ENCODE measurements around the gene ATIC. TPM values are rescaled to one million over a fixed set of nuclear protein-coding genes. Genes with fewer than 3 reads are reported as not detected.

ATIC gene
- total RNA-seq, 1 experiment from 2014 or later = 285 TPM

DNA sequence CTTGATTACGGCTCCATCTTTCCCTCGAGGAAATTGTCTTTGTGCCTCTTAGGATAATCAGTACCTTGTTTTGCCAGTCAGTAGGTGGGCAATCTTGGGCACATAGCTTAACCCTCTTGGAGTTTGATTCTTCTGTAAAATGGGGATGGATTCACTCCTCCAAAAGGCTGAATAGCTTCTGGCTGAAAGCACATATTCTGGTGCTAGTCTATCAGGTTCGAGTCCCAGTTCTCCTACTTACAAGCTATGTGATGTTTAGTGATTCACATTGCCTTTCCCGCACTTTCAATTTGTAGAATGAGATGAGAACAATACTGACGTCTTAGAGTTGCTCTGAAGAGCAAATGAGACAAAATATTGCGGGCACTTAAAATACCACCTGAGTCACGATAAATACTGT, 43.9 kb downstream of the ATIC start:
- ChIA-PET CTCF (no interaction called here), POLR2A (no interaction called here)
- TF ChIP-seq ZNF396 (CRISPR knock-in tag; IDR thresholded peaks at IDR 0.05; ENCODE audit: borderline replicate concordance) (no peak), ZNF317 (CRISPR knock-in tag; IDR thresholded peaks at IDR 0.05; ENCODE audit: borderline replicate concordance, low read depth) (no peak), GTF2I (CRISPR knock-in tag; conservative IDR thresholded peaks at IDR 0.05) (no peak), SMAD4 (CRISPR knock-in tag; IDR thresholded peaks at IDR 0.05) (no peak)
- TF ChIP-seq, protein P1, sequence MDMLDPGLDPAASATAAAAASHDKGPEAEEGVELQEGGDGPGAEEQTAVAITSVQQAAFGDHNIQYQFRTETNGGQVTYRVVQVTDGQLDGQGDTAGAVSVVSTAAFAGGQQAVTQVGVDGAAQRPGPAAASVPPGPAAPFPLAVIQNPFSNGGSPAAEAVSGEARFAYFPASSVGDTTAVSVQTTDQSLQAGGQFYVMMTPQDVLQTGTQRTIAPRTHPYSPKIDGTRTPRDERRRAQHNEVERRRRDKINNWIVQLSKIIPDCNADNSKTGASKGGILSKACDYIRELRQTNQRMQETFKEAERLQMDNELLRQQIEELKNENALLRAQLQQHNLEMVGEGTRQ (CRISPR knock-in tag; IDR thresholded peaks at IDR 0.05) = no peak
- TF ChIP-seq, protein P2, sequence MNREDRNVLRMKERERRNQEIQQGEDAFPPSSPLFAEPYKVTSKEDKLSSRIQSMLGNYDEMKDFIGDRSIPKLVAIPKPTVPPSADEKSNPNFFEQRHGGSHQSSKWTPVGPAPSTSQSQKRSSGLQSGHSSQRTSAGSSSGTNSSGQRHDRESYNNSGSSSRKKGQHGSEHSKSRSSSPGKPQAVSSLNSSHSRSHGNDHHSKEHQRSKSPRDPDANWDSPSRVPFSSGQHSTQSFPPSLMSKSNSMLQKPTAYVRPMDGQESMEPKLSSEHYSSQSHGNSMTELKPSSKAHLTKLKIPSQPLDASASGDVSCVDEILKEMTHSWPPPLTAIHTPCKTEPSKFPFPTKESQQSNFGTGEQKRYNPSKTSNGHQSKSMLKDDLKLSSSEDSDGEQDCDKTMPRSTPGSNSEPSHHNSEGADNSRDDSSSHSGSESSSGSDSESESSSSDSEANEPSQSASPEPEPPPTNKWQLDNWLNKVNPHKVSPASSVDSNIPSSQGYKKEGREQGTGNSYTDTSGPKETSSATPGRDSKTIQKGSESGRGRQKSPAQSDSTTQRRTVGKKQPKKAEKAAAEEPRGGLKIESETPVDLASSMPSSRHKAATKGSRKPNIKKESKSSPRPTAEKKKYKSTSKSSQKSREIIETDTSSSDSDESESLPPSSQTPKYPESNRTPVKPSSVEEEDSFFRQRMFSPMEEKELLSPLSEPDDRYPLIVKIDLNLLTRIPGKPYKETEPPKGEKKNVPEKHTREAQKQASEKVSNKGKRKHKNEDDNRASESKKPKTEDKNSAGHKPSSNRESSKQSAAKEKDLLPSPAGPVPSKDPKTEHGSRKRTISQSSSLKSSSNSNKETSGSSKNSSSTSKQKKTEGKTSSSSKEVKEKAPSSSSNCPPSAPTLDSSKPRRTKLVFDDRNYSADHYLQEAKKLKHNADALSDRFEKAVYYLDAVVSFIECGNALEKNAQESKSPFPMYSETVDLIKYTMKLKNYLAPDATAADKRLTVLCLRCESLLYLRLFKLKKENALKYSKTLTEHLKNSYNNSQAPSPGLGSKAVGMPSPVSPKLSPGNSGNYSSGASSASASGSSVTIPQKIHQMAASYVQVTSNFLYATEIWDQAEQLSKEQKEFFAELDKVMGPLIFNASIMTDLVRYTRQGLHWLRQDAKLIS (CRISPR knock-in tag; IDR thresholded peaks at IDR 0.05; ENCODE audit: borderline replicate concordance) = no peak
- TF ChIP-seq, protein P3, sequence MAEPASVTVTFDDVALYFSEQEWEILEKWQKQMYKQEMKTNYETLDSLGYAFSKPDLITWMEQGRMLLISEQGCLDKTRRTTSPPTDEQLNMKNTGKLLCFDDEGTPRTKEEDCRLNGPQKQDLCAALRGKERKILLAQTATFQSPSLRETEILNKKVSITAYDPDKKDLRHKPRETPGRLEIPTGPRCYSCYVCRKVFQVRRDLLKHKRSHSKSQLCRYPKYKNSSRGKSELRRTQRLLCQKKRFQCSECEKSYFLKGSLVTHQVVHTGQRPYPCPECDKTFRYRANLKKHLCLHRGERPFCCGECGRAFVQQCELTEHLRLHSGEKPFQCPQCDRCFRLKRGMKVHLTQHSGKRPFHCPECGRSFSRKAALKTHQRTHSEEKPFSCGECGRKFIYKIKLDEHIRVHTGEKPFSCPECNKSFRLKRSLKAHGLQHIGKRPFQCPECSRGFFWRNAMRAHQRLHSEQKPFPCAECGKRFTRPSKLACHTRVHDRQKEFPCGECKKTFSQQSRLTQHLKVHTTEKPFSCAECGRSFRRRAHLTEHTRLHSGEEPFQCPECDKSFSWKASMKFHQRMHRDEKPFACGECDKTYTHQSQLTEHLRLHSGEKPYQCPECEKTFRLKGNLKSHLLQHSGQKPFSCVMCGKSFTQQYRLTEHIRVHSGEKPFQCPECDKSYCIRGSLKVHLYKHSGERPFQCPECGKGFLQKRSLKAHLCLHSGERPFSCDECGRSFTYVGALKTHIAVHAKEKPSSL (CRISPR knock-in tag; conservative IDR thresholded peaks at IDR 0.05) = no peak
- no peak for DNase-seq (ENCODE audit: low spot score)
- Mint-ChIP-seq H3K36me3 (peaks cover 22% of the 10 kb centered on the region), H3K27ac (no peak overlapping the region), H3K9me3 (no peaks in the 10 kb centered on the region), H3K4me1 (peaks cover 8% of the 10 kb centered on the region; the same call in 1 of the 2 replicates), H3K27me3 (ENCODE audit: low read depth) (no peaks in the 10 kb centered on the region), H3K4me3 (no peak overlapping the region)
- no peak for ATAC-seq

DNA sequence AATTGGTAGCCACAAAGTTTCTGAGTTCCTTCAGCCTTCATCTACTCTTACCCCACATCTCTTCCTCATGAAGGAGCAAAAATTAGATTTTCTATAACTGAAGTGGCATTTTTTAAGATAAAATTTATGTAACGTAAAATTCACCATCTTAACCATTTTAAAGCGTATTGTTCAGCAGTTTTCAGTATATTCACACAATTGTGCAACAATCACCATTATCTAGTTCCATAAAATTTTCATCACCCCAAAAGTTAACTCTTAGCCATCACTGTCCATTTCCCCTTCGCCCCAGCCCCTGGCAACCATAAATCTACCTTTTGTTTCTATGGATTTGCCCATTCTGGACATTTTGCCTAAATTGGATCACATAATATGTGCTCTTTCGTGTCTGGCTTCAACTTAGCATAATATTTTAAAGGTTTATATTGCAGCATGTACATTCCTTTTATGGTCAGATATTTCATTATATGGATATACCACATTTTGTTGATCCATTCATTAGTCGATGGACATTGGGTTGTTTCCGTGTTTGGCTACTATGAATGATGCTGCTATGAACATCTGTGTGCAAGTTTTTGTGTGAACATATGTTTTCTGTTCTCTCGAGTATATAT, 44.6 kb downstream of the ATIC start:
- CTCF ChIA-PET = no interaction called here
- ATAC-seq (no peak), DNase-seq (ENCODE audit: low spot score) (no peak)
- Mint-ChIP-seq H3K27me3 (ENCODE audit: low read depth) (no peaks in the 10 kb centered on the region), H3K36me3 (peaks cover 23% of the 10 kb centered on the region), H3K4me1 (peaks cover 8% of the 10 kb centered on the region; the same call in 1 of the 2 replicates), H3K9me3 (no peaks in the 10 kb centered on the region), H3K27ac (no peak overlapping the region), H3K4me3 (no peak overlapping the region)
- POLR2A ChIA-PET = no interaction called here
- TF ChIP-seq NFYB (CRISPR knock-in tag; conservative IDR thresholded peaks at IDR 0.05; ENCODE audit: low read depth) (no peak), GABPB1 (CRISPR knock-in tag; IDR thresholded peaks at IDR 0.05) (no peak), KAT7 (CRISPR knock-in tag; IDR thresholded peaks at IDR 0.05; ENCODE audit: borderline replicate concordance) (no peak), NFE2L1 (CRISPR knock-in tag; IDR thresholded peaks at IDR 0.05) (no peak), TP53 (CRISPR knock-in tag; IDR thresholded peaks at IDR 0.05) (no peak), TEAD1 (CRISPR knock-in tag; IDR thresholded peaks at IDR 0.05) (no peak), CREB1 (CRISPR knock-in tag; IDR thresholded peaks at IDR 0.05) (no peak), FOXK1 (CRISPR knock-in tag; IDR thresholded peaks at IDR 0.05) (no peak), NR2C2 (CRISPR knock-in tag; IDR thresholded peaks at IDR 0.05) (no peak)
- TF ChIP-seq, protein P1 (CRISPR knock-in tag; IDR thresholded peaks at IDR 0.05) = no peak
- TF ChIP-seq, protein P4, sequence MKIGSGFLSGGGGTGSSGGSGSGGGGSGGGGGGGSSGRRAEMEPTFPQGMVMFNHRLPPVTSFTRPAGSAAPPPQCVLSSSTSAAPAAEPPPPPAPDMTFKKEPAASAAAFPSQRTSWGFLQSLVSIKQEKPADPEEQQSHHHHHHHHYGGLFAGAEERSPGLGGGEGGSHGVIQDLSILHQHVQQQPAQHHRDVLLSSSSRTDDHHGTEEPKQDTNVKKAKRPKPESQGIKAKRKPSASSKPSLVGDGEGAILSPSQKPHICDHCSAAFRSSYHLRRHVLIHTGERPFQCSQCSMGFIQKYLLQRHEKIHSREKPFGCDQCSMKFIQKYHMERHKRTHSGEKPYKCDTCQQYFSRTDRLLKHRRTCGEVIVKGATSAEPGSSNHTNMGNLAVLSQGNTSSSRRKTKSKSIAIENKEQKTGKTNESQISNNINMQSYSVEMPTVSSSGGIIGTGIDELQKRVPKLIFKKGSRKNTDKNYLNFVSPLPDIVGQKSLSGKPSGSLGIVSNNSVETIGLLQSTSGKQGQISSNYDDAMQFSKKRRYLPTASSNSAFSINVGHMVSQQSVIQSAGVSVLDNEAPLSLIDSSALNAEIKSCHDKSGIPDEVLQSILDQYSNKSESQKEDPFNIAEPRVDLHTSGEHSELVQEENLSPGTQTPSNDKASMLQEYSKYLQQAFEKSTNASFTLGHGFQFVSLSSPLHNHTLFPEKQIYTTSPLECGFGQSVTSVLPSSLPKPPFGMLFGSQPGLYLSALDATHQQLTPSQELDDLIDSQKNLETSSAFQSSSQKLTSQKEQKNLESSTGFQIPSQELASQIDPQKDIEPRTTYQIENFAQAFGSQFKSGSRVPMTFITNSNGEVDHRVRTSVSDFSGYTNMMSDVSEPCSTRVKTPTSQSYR (CRISPR knock-in tag; IDR thresholded peaks at IDR 0.05) = no peak
- TF ChIP-seq, protein P5, sequence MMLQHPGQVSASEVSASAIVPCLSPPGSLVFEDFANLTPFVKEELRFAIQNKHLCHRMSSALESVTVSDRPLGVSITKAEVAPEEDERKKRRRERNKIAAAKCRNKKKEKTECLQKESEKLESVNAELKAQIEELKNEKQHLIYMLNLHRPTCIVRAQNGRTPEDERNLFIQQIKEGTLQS (CRISPR knock-in tag; conservative IDR thresholded peaks at IDR 0.05) = no peak
- TF ChIP-seq, protein P6, sequence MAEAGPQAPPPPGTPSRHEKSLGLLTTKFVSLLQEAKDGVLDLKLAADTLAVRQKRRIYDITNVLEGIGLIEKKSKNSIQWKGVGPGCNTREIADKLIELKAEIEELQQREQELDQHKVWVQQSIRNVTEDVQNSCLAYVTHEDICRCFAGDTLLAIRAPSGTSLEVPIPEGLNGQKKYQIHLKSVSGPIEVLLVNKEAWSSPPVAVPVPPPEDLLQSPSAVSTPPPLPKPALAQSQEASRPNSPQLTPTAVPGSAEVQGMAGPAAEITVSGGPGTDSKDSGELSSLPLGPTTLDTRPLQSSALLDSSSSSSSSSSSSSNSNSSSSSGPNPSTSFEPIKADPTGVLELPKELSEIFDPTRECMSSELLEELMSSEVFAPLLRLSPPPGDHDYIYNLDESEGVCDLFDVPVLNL (CRISPR knock-in tag; IDR thresholded peaks at IDR 0.05; ENCODE audit: borderline replicate concordance, low read depth) = no peak
